Metanephros (tissue), 1 donor: ENCODE results near the gene EN1. TPM values are rescaled to one million over a fixed set of nuclear protein-coding genes. Genes with fewer than 3 reads are reported as not detected.

Experiments
- total RNA-seq: library from RNA; depleted of rRNA; stranded (reverse); fragments of >200 nt; gene quantifications from one replicate; pipeline ENCODE4 v1.2.3, GENCODE V29; 2014

Gene EN1
- total RNA-seq, result 0.29 TPM

DNA sequence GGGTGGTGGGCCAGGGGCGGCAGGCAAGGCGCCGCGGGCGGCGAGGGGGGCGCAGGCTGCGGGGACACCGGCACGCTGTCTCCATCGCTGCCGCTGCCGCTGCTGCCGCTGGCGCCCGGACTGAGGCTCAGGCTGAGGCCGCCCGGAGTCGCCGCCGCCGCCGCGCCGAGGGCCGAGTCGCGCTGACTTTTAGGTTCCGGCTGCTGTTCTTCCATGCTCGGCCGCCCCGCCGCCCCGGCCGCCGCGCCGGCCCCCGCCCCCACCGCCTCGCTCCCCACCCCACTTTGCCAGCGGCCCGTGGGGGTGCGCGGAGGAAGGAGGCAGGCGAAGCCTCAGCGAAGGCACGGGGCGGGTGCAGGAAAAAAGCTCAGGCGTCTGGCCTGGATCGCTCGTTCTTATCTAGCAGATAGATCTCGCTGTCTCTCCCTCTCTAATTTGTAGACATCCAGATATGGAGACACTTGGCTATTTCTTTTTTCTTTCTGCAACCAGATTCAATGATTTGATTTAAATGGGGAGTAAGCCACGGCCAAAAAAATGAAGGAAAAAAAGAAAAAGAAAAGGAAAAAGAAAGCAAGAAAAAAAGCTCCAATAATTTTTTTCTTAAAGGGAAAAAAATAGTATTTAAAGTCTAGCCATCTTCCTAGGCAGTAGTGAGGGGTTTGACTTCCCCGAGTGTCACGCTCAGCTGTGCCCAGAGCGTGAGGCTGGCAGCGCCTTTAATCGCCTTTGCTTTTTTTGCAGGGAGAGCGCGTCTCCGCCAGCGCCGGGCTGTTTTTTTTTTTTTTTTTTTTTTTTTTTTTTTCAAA lies at the start of gene EN1:
EN1 (minus strand) TSS at position 696 of the 809 bp plus-strand sequence; CDS start at position 215, 481 bp downstream.

Other genes starting within 250 kb of the EN1 start
- 1.3 TPM for gene MARCO, start 94.5 kb upstream of the EN1 start, total RNA-seq